Transverse colon (tissue), 4 donors: ENCODE data around the gene SLC37A2. TPM values are rescaled to one million over a fixed set of nuclear protein-coding genes. Genes with fewer than 3 reads are reported as not detected.

Source experiments
- DNase-seq: peaks from one replicate; pipeline ENCODE4 v3.0.0-alpha.2; 2019
- H3K27ac ChIP-seq, 4 donors: fragments of 200-600 bp; sonication (generic); 2 replicates each; pipeline ENCODE4 v1.5.1; 2016 to 2018; ENCODE audit warnings: inconsistent platforms in 4 of 4
- H3K27me3 ChIP-seq: fragments of 200-600 bp; sonication (generic); 2 replicates; pipeline ENCODE4 v1.5.1; 2017; ENCODE audit warnings: inconsistent platforms
- H3K36me3 ChIP-seq, 4 donors: fragments of 200-600 bp; sonication (generic); 2 replicates each; pipeline ENCODE4 v1.5.1; 2017 to 2019; ENCODE audit warnings: inconsistent platforms in 4 of 4
- H3K4me1 ChIP-seq, 4 donors: fragments of 200-600 bp; sonication (generic); 2 replicates each; pipeline ENCODE4 v1.5.1; 2017 to 2020; ENCODE audit warnings: inconsistent platforms in 4 of 4
- H3K4me3 ChIP-seq, 4 donors: fragments of 200-600 bp; sonication (generic); 1 replicate in 1 of 4; 2 replicates in 3 of 4; pipeline versions ENCODE4 v1.5.1 to v1.6.1; 2017 to 2019; ENCODE audit warnings: inconsistent platforms in 4 of 4
- H3K9me3 ChIP-seq, 2 donors: fragments of 200-600 bp; sonication (generic); 2 replicates each; pipeline ENCODE4 v1.5.1; 2017 to 2019; ENCODE audit warnings: inconsistent platforms in 2 of 2
- CTCF ChIP-seq, 5 experiments: fragments of 200-600 bp in 3 of 5; fragments of 450-650 bp in 2 of 5; sonication (generic) in 3 of 5; IDR thresholded peaks; 1 replicate in 2 of 5; 2 replicates in 3 of 5; pipeline ENCODE4 v1.5.1; 2016 to 2017; ENCODE audit warnings: antibody characterized with exemption in 5 of 5, inconsistent platforms in 3 of 5, mild to moderate bottlenecking in 2 of 5, moderate library complexity in 1 of 5
- EP300 ChIP-seq: sonication (generic); formaldehyde crosslinking; IDR thresholded peaks from one replicate; pipeline ENCODE4 v1.6.1; 2017; ENCODE audit warnings: antibody characterized with exemption, low read depth
- POLR2A ChIP-seq: fragments of 450-650 bp; IDR thresholded peaks from one replicate; pipeline ENCODE4 v1.6.1; 2016; ENCODE audit warnings: antibody characterized with exemption, mild to moderate bottlenecking, moderate library complexity
- POLR2AphosphoS5 ChIP-seq, 3 donors: sonication (generic); formaldehyde crosslinking; IDR thresholded peaks; one replicate each; pipeline ENCODE4 v1.6.1; 2016; ENCODE audit warnings: antibody characterized with exemption in 3 of 3
- WGBS, 2 donors: methylation state at CpG; one replicate each; pipeline ENCODE4 v1.1.5; 2018; ENCODE audit warnings: low coverage in 1 of 2; 5-methylcytosine and 5-hydroxymethylcytosine counted together
- in situ Hi-C, 4 donors: fragments of 200-750 bp; cut with MboI; loops; one replicate each; pipeline versions ENCODE4 v1.15.0 to v1.15.1; 2017; ENCODE audit warnings: low sequenced_read_pairs in 3 of 4, low pct_ligation_motif_present in 1 of 4, low pct_unique_long_range_greater_than_20kb in 1 of 4
- intact Hi-C: fragments of 100-400 bp; cut with DNase I; formaldehyde crosslinking; loops from one replicate; pipeline ENCODE4 v1.15.1; 2023; ENCODE audit warnings: low total_unique reads
- total RNA-seq, 4 donors: library from RNA; depleted of rRNA; stranded (reverse); fragments of >200 nt; gene quantifications; one replicate each; pipeline ENCODE4 v1.1.0, GENCODE V29; 2016

The SLC37A2 gene
- total RNA-seq, 4 donors from 2014 or later, result 2.4 to 20.6 (median 5.9) TPM

DNA sequence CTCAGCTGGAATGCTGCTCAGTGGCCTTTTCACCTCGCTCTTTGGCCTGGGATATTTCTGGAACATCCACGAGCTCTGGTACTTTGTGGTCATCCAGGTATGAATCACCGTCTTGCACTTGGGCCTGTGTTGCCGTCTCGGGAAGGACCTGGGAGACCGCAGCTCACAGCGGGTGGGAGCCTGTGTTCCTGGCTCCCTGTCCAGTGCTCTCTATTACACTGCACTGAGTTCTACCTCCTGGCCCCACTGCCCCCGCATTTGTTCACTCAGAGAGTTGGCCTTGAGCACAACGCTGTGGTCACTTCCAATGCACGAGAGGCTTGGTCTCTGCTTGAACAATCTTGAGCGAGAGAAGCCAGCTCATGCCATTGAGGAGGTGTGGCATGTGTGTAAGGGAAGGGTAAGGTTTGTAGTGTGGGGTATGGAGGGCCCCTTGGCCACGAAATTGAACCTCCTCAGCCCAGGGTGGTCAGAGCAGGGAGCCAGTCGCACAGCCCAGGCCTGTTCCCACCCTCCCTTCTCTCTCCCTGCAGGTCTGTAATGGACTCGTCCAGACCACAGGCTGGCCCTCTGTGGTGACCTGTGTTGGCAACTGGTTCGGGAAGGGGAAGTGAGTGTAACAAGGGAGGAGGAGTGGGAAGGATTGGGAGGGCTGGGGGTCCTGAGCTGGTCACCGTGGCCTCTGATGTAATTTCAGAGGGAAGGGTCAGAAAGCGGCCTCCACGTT is 16.2 kb downstream of the SLC37A2 start:
- no peaks in the 10 kb centered on the region for H3K27me3 ChIP-seq
- no peaks in the 10 kb centered on the region for H3K4me1 ChIP-seq
- intact Hi-C loops (no loop called here), in situ Hi-C loops (no loop called here)
- no peaks in the 10 kb centered on the region for H3K9me3 ChIP-seq
- no peak overlapping the region for H3K4me3 ChIP-seq
- 50 to 84% methylated on average over 1 to 18 of the region's 18 CpGs for WGBS, 2 donors
- no peak for TF ChIP-seq CTCF (IDR thresholded peaks at IDR 0.05)
- no peak for TF ChIP-seq EP300
- TF ChIP-seq POLR2AphosphoS5 (IDR thresholded peaks at IDR 0.05), result no peak
- H3K27ac ChIP-seq, result no peak overlapping the region
- DNase-seq, result no peak
- H3K36me3 ChIP-seq, result no peaks in the 10 kb centered on the region

DNA sequence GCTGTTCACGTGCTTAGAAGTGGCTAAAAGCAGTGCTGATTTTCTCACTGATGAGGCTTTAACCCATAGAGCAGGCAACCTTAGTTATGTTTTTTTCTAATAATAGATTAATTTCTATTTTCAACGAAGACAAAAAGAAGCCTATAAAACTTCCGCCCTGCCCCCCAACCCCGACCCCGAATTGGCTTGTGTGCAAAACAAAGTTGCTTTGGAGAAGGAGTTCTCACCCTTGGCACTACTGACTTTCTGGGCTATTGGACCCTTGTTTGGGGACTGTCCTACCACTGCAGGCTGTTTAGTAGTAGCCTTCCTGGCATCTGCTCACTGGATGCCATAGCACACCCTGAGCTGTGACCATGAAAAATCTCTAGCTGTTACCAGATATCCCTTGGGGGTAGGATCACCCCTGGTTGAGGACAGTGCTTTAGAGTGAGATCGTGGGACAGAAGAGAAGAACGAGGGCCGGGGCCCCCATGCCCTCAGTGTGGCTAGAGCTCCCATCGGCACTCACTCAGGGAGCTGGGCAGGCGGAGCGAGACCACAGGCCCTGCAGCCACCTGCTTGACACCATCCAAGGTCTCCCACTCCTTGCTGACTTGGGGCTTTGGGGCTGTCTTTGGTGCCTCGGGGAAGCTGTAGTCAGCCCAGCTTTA is 16.9 kb downstream of the SLC37A2 start:
- no peak overlapping the region for H3K4me3 ChIP-seq
- H3K27me3 ChIP-seq, result no peaks in the 10 kb centered on the region
- no peaks in the 10 kb centered on the region for H3K9me3 ChIP-seq
- TF ChIP-seq POLR2AphosphoS5 (IDR thresholded peaks at IDR 0.05), result no peak
- intact Hi-C loops (no loop called here), in situ Hi-C loops (loop anchor here in 1 of 4 donors (10.0 kb wide), 1 partner anchor 65 kb away; no protein-coding TSS in a partner anchor)
- H3K27ac ChIP-seq, result no peak overlapping the region
- 83 to 86% methylated on average over 1 to 12 of the region's 12 CpGs for WGBS, 2 donors
- DNase-seq, result no peak
- H3K4me1 ChIP-seq, result no peaks in the 10 kb centered on the region
- H3K36me3 ChIP-seq, result no peaks in the 10 kb centered on the region

- Histone ChIP-seq H3K36me3 (no peaks in the 10 kb centered on the region), H3K4me1 (no peaks in the 10 kb centered on the region), H3K27me3 (no peaks in the 10 kb centered on the region), H3K27ac (no peak overlapping the region), H3K4me3 (no peak overlapping the region), H3K9me3 (no peaks in the 10 kb centered on the region)
- in situ Hi-C loops, result loop anchor here in 1 of 4 donors (10.0 kb wide), 1 partner anchor 64 kb away; no protein-coding TSS in a partner anchor
- TF ChIP-seq POLR2AphosphoS5 (IDR thresholded peaks at IDR 0.05) (no peak), CTCF (IDR thresholded peaks at IDR 0.05) (no peak)
- intact Hi-C loops, result no loop called here
- 85% methylated on average over 2 to 12 of the region's 12 CpGs for WGBS, 2 donors
- DNase-seq, result no peak
These were observed 17.4 kb downstream of the SLC37A2 start for GRCh38 chr11:125080531-125080911.

DNA sequence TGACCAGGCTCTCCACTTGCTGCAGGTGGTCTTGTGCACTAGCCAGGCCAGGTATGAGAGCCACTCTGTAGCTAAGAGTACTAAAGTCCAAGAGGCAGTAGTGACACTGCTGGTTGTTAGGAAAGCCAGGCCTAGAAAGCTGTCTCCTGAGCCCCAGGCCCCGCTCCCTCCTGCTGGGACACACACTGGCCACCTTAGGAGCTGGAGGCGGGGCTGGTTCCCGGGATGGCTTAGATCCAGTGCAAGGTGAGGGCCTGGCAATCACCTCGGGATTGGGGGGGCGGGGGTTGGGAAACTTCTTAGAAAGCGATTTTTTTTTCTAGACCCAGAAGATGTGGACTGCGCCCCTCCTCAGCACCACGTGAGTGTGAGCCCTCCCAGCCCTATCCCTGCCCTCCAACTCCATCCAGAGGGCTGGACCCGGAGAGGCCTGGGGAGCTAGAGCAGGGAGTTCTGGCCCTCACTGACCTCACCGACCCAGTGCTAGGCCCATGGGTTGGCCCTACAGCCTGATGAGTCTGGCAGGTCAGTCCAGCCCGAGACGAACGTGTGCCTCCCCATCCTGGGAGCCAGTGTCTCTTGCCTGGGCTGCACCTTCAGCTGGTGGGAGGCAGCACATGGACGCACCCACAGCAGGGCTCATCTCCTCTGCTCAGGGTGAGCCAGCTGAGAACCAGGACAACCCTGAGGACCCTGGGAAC is 18.1 kb downstream of the SLC37A2 start:
- TF ChIP-seq CTCF (IDR thresholded peaks at IDR 0.05) (no peak), POLR2A (no peak)
- intact Hi-C loops, result no loop called here
- H3K27me3 ChIP-seq, result no peaks in the 10 kb centered on the region
- in situ Hi-C loops, result loop anchor here in 1 of 4 donors (10.0 kb wide), 1 partner anchor 64 kb away; no protein-coding TSS in a partner anchor
- H3K9me3 ChIP-seq, result no peaks in the 10 kb centered on the region
- DNase-seq, result no peak
- no peak overlapping the region for H3K27ac ChIP-seq
- H3K36me3 ChIP-seq, result no peaks in the 10 kb centered on the region
- WGBS, 2 donors, result 33 to 75% methylated on average over 1 to 10 of the region's 14 CpGs
- H3K4me3 ChIP-seq, result no peak overlapping the region
- H3K4me1 ChIP-seq, result no peaks in the 10 kb centered on the region
